ENCODE measurements around the gene VDAC1.

Gene VDAC1

GRCh38 chr5:134025786-134026185 is 21.0 kb upstream of the VDAC1 start:
- no peak for DNase-seq (ENCODE audit: low read depth in 2 of 2, low spot score in 1 of 2)

GRCh38 chr5:134024811-134025210 is 20.0 kb upstream of the VDAC1 start:
- no peak for DNase-seq (ENCODE audit: low read depth in 2 of 2, low spot score in 1 of 2)

- DNase-seq (ENCODE audit: low read depth in 2 of 2, low spot score in 1 of 2), result no peak
Measured at GRCh38 chr5:134022333-134022732, 17.6 kb upstream of the VDAC1 start.

- no peak for DNase-seq (ENCODE audit: low read depth in 2 of 2, low spot score in 1 of 2)
Measured at GRCh38 chr5:134020188-134020587, 15.4 kb upstream of the VDAC1 start.

GRCh38 chr5:134019636-134020035 is 14.9 kb upstream of the VDAC1 start:
- no peak for DNase-seq (ENCODE audit: low read depth in 2 of 2, low spot score in 1 of 2)

- no peak for DNase-seq (ENCODE audit: low read depth in 2 of 2, low spot score in 1 of 2)
Measured at GRCh38 chr5:134018986-134019316, 14.2 kb upstream of the VDAC1 start.

- no peak for DNase-seq (ENCODE audit: low read depth in 2 of 2, low spot score in 1 of 2)
Measured at GRCh38 chr5:134018154-134018985, 13.6 kb upstream of the VDAC1 start.

- DNase-seq (ENCODE audit: low read depth in 2 of 2, low spot score in 1 of 2), result no peak
Measured at GRCh38 chr5:134008266-134008749, 3.5 kb upstream of the VDAC1 start.

- DNase-seq (ENCODE audit: low read depth in 2 of 2, low spot score in 1 of 2), result no peak
Measured at GRCh38 chr5:134007581-134008265, 2.9 kb upstream of the VDAC1 start.

- no peak for DNase-seq (ENCODE audit: low read depth in 2 of 2, low spot score in 1 of 2)
Measured at GRCh38 chr5:134006115-134006514, 1.3 kb upstream of the VDAC1 start.

GRCh38 chr5:134005417-134006061 is 764 bp upstream of the VDAC1 start:
- no peak for DNase-seq (ENCODE audit: low read depth in 2 of 2, low spot score in 1 of 2)

GRCh38 chr5:134003817-134004625 is 754 bp downstream of the VDAC1 start:
- no peak for DNase-seq (ENCODE audit: low read depth in 2 of 2, low spot score in 1 of 2)

- DNase-seq (ENCODE audit: low read depth in 2 of 2, low spot score in 1 of 2), result no peak
Measured at GRCh38 chr5:134003064-134003816, 1.5 kb downstream of the VDAC1 start.

- DNase-seq (ENCODE audit: low read depth in 2 of 2, low spot score in 1 of 2), result no peak
Measured at GRCh38 chr5:134001938-134002731, 2.6 kb downstream of the VDAC1 start.

GRCh38 chr5:134000696-134001453 is 3.9 kb downstream of the VDAC1 start:
- no peak for DNase-seq (ENCODE audit: low read depth in 2 of 2, low spot score in 1 of 2)

- no peak for DNase-seq (ENCODE audit: low read depth in 2 of 2, low spot score in 1 of 2)
Measured at GRCh38 chr5:134000091-134000511, 4.7 kb downstream of the VDAC1 start.

- DNase-seq (ENCODE audit: low read depth in 2 of 2, low spot score in 1 of 2), result no peak
Measured at GRCh38 chr5:133998807-133999206, 6.0 kb downstream of the VDAC1 start.

GRCh38 chr5:133998042-133998441 is 6.7 kb downstream of the VDAC1 start:
- DNase-seq (ENCODE audit: low read depth in 2 of 2, low spot score in 1 of 2), result no peak

GRCh38 chr5:133996683-133997252 is 8.0 kb downstream of the VDAC1 start:
- DNase-seq (ENCODE audit: low read depth in 2 of 2, low spot score in 1 of 2), result no peak
